Astrocyte of the spinal cord (primary cell): ENCODE results near the gene GRIA2.

ENCODE experiments used
- DNase-seq: peaks from one replicate; pipeline ENCODE4 v3.0.0; 2011; ENCODE audit warnings: low read depth, low spot score
- H3K4me3 ChIP-seq: 2 replicates; pipeline ENCODE4 v1.5.1; 2011; ENCODE audit warnings: low read depth, mild to moderate bottlenecking, low read length, moderate library complexity
- CTCF ChIP-seq: IDR thresholded peaks from 2 replicates; pipeline ENCODE4 v1.5.1; 2012; ENCODE audit warnings: low read depth, mild to moderate bottlenecking, low read length, inconsistent platforms
- in situ Hi-C: cut with HindIII; loops from 2 replicates; pipeline ENCODE4 v1.10.0; 2017; ENCODE audit warnings: low sequenced_read_pairs

Gene GRIA2

GRCh38 chr4:157327666-157328065, 107.1 kb downstream of the GRIA2 start:
- no peak overlapping the region for H3K4me3 ChIP-seq
- no peak for DNase-seq
- TF ChIP-seq CTCF = no peak
- in situ Hi-C loops = no loop called here

GRCh38 chr4:157357887-157358286, 137.4 kb downstream of the GRIA2 start:
- no peak for TF ChIP-seq CTCF
- DNase-seq = no peak
- H3K4me3 ChIP-seq = no peak overlapping the region
- in situ Hi-C loops = no loop called here

GRCh38 chr4:157358439-157358838, 137.9 kb downstream of the GRIA2 start:
- H3K4me3 ChIP-seq = no peak overlapping the region
- TF ChIP-seq CTCF = no peak
- in situ Hi-C loops = no loop called here
- DNase-seq = no peak

- H3K4me3 ChIP-seq = no peak overlapping the region
- no peak for DNase-seq
- in situ Hi-C loops = no loop called here
- TF ChIP-seq CTCF = no peak
These were observed 138.3 kb downstream of the GRIA2 start for GRCh38 chr4:157358851-157359250.

GRCh38 chr4:157363360-157363759, 142.8 kb downstream of the GRIA2 start:
- in situ Hi-C loops = no loop called here
- DNase-seq = no peak
- TF ChIP-seq CTCF = no peak
- H3K4me3 ChIP-seq = no peak overlapping the region

GRCh38 chr4:157372154-157372553, 151.6 kb downstream of the GRIA2 start:
- TF ChIP-seq CTCF = no peak
- no peak overlapping the region for H3K4me3 ChIP-seq
- in situ Hi-C loops = no loop called here
- no peak for DNase-seq

GRCh38 chr4:157372567-157372966, 152.0 kb downstream of the GRIA2 start:
- DNase-seq = no peak
- in situ Hi-C loops = no loop called here
- no peak overlapping the region for H3K4me3 ChIP-seq
- TF ChIP-seq CTCF = no peak
